Gastrocnemius medialis (tissue), 4 donors: ENCODE measurements around the gene NPS.

Experiments used
- POLR2A ChIP-seq, 2 donors: fragments of 450-650 bp; IDR thresholded peaks; one replicate each; pipeline ENCODE4 v1.6.1; 2017; ENCODE audit warnings: antibody characterized with exemption in 2 of 2, mild to moderate bottlenecking in 2 of 2, moderate library complexity in 2 of 2
- TF ChIP-seq, protein P1 (sequence below), 5 experiments: fragments of 450-650 bp in 3 of 5; fragments of 200-600 bp in 2 of 5; sonication (generic) in 2 of 5; IDR thresholded peaks in 4 of 5; conservative IDR thresholded peaks in 1 of 5; 1 replicate in 4 of 5; 2 replicates in 1 of 5; pipeline ENCODE4 v1.5.1; 2016 to 2019; ENCODE audit warnings: antibody characterized with exemption in 5 of 5, mild to moderate bottlenecking in 3 of 5, moderate library complexity in 3 of 5

- TF ChIP-seq, protein P1, sequence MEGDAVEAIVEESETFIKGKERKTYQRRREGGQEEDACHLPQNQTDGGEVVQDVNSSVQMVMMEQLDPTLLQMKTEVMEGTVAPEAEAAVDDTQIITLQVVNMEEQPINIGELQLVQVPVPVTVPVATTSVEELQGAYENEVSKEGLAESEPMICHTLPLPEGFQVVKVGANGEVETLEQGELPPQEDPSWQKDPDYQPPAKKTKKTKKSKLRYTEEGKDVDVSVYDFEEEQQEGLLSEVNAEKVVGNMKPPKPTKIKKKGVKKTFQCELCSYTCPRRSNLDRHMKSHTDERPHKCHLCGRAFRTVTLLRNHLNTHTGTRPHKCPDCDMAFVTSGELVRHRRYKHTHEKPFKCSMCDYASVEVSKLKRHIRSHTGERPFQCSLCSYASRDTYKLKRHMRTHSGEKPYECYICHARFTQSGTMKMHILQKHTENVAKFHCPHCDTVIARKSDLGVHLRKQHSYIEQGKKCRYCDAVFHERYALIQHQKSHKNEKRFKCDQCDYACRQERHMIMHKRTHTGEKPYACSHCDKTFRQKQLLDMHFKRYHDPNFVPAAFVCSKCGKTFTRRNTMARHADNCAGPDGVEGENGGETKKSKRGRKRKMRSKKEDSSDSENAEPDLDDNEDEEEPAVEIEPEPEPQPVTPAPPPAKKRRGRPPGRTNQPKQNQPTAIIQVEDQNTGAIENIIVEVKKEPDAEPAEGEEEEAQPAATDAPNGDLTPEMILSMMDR (IDR thresholded peaks at IDR 0.05 in 4 of 5, conservative IDR thresholded peaks at IDR 0.05 in 1 of 5) = no peak
- TF ChIP-seq POLR2A (IDR thresholded peaks at IDR 0.05) = no peak
Measured at GRCh38 chr10:127580822-127581221, 31.7 kb downstream of the NPS start.
